ENCODE measurements around the gene MATCAP1.
A peak's percentile ranks its signal among the peaks of the same experiment; 100 is the strongest.

MATCAP1 gene

GRCh38 chr16:67156143-67156844 lies 27.5 kb downstream of the MATCAP1 start:
- Histone ChIP-seq H3K4me2 (peak overlapping the region in 8 of 11 experiments; percentile 7 to 81 (median 70); a peak in 13 of 22 replicates), H3K36me3 (peaks cover 0 to 10% (median 0%) of the 10 kb centered on the region in 11 experiments; a peak in 2 of 22 replicates), H3K27ac (no peak overlapping the region), H3K27me3 (peaks cover 7 to 44% (median 31%) of the 10 kb centered on the region in 11 experiments), H3K4me1 (peaks cover 29 to 54% (median 36%) of the 10 kb centered on the region in 10 experiments), H3K9me3 (replicated peaks in 1 of 11) (no peaks in the 10 kb centered on the region), H3K9ac (no peak overlapping the region), H4K20me1 (peaks cover 54 to 84% (median 72%) of the 10 kb centered on the region in 11 experiments), H3K4me3 (no peak overlapping the region)
- TF ChIP-seq Cebpa-rat (IDR thresholded peaks at IDR 0.05): no peak

GRCh38 chr16:67155295-67156142 lies 28.2 kb downstream of the MATCAP1 start:
- Histone ChIP-seq H3K4me2 (peak overlapping the region; percentile 52 to 88 (median 71)), H3K4me3 (no peak overlapping the region), H4K20me1 (peaks cover 61 to 89% (median 79%) of the 10 kb centered on the region in 11 experiments), H3K27ac (no peak overlapping the region), H3K9me3 (replicated peaks in 1 of 11) (no peaks in the 10 kb centered on the region), H3K36me3 (peaks cover 0 to 10% (median 0%) of the 10 kb centered on the region in 11 experiments; a peak in 2 of 22 replicates), H3K4me1 (peaks cover 31 to 56% (median 39%) of the 10 kb centered on the region in 10 experiments), H3K27me3 (peaks cover 13 to 47% (median 35%) of the 10 kb centered on the region in 11 experiments), H3K9ac (0 out of 22 replicates have a peak overlapping the region, but pooled peaks of 1 of the 11 experiments have one; percentile 7)
- TF ChIP-seq Cebpa-rat (IDR thresholded peaks at IDR 0.05): no peak

GRCh38 chr16:67154578-67155294 lies 29.0 kb downstream of the MATCAP1 start:
- H3K27ac ChIP-seq: no peak overlapping the region
- H3K9me3 ChIP-seq (replicated peaks in 1 of 11): peaks cover 0 to 6% (median 0%) of the 10 kb centered on the region in 11 experiments; a peak in 3 of 22 replicates
- no peak overlapping the region for H3K4me3 ChIP-seq
- peaks cover 20 to 55% (median 43%) of the 10 kb centered on the region in 11 experiments for H3K27me3 ChIP-seq
- peaks cover 0 to 13% (median 4%) of the 10 kb centered on the region in 11 experiments; a peak in 14 of 22 replicates for H3K36me3 ChIP-seq
- 0 out of 22 replicates have a peak overlapping the region, but pooled peaks of 1 of the 11 experiments have one; percentile 7 for H3K9ac ChIP-seq
- H3K4me2 ChIP-seq: peak overlapping the region; percentile 52 to 88 (median 71)
- H4K20me1 ChIP-seq: peaks cover 69 to 97% (median 87%) of the 10 kb centered on the region in 11 experiments
- peaks cover 37 to 56% (median 46%) of the 10 kb centered on the region in 10 experiments for H3K4me1 ChIP-seq
- TF ChIP-seq Cebpa-rat (IDR thresholded peaks at IDR 0.05): no peak

- H3K27ac ChIP-seq: no peak overlapping the region
These were observed 32.2 kb downstream of the MATCAP1 start for GRCh38 chr16:67151431-67152097.

GRCh38 chr16:67150833-67151396 lies 32.8 kb downstream of the MATCAP1 start, which contains the start of gene B3GNT9:
Gene B3GNT9, minus strand, starts transcription at chr16:67150998. Its CDS starts 513 bp downstream, at chr16:67150485.
- Histone ChIP-seq H3K4me3 (peak within 1 kb of the TSS; percentile 54 to 72 (median 60)), H3K27ac (peak within 1 kb of the TSS in 1 of 11 experiments; percentile 35; a peak in 2 of 22 replicates), H4K20me1 (peaks cover 59 to 100% (median 83%) of the 10 kb centered on the region in 11 experiments), H3K4me1 (peaks cover 19 to 30% (median 23%) of the 10 kb centered on the region in 10 experiments), H3K9ac (peak within 1 kb of the TSS; percentile 34 to 80 (median 69)), H3K9me3 (replicated peaks in 1 of 11) (peaks cover 0 to 12% (median 0%) of the 10 kb centered on the region in 11 experiments; a peak in 4 of 22 replicates), H3K4me2 (peak within 1 kb of the TSS; percentile 79 to 97 (median 85)), H3K36me3 (peaks cover 37 to 51% (median 42%) of the 10 kb centered on the region in 11 experiments), H3K27me3 (peaks cover 29 to 59% (median 50%) of the 10 kb centered on the region in 11 experiments)
- no peak for TF ChIP-seq Cebpa-rat (IDR thresholded peaks at IDR 0.05)

More at GRCh38 chr16:67151431-67152097, 32.2 kb downstream of the MATCAP1 start:
- Histone ChIP-seq H3K27me3 (peaks cover 29 to 61% (median 52%) of the 10 kb centered on the region in 11 experiments), H3K4me2 (peak overlapping the region; percentile 79 to 97 (median 85); a peak in 14 of 22 replicates), H3K4me1 (peaks cover 19 to 35% (median 28%) of the 10 kb centered on the region in 10 experiments), H3K4me3 (0 out of 20 replicates have a peak overlapping the region, but pooled peaks of 1 of the 10 experiments have one; percentile 63), H3K9ac (no peak overlapping the region), H3K9me3 (replicated peaks in 1 of 11) (peaks cover 0 to 12% (median 0%) of the 10 kb centered on the region in 11 experiments; a peak in 4 of 22 replicates), H4K20me1 (peaks cover 66 to 100% (median 87%) of the 10 kb centered on the region in 11 experiments), H3K36me3 (peaks cover 31 to 45% (median 35%) of the 10 kb centered on the region in 11 experiments)
- TF ChIP-seq Cebpa-rat (IDR thresholded peaks at IDR 0.05): no peak

GRCh38 chr16:67150047-67150832 lies 33.5 kb downstream of the MATCAP1 start:
- Histone ChIP-seq H4K20me1 (peaks cover 53 to 100% (median 76%) of the 10 kb centered on the region in 11 experiments), H3K9me3 (replicated peaks in 1 of 11) (peaks cover 0 to 12% (median 0%) of the 10 kb centered on the region in 11 experiments; a peak in 4 of 22 replicates), H3K4me1 (peaks cover 12 to 23% (median 16%) of the 10 kb centered on the region in 10 experiments), H3K9ac (peak overlapping the region; percentile 34 to 80 (median 69)), H3K36me3 (peaks cover 44 to 58% (median 48%) of the 10 kb centered on the region in 11 experiments), H3K4me3 (peak overlapping the region; percentile 54 to 72 (median 60)), H3K4me2 (peak overlapping the region; percentile 79 to 97 (median 85)), H3K27ac (peak overlapping the region in 1 of 11 experiments; percentile 35; a peak in 2 of 22 replicates), H3K27me3 (peaks cover 29 to 54% (median 45%) of the 10 kb centered on the region in 11 experiments)
- TF ChIP-seq Cebpa-rat (IDR thresholded peaks at IDR 0.05): no peak

All from BLaER1 treated with 17β-estradiol and CSF1 and Interleukin-3, amounts not matched to agents 10 nM and 100 nM (cell line).